Posterior cingulate gyrus (tissue), 11 donors: ENCODE results near the gene NRCAM.
A peak's percentile ranks its signal among the peaks of the same experiment; 100 is the strongest.

Experiments used
- DNase-seq, 10 donors: peaks; one replicate each; pipeline versions ENCODE4 v3.0.0 to v3.0.0-alpha.2; 2020 to 2021; ENCODE audit warnings: mixed read lengths in 3 of 10
- intact Hi-C: fragments of 100-400 bp; cut with DNase I; formaldehyde crosslinking; loops from one replicate; pipeline ENCODE4 v1.15.1; 2023

The NRCAM gene

DNA sequence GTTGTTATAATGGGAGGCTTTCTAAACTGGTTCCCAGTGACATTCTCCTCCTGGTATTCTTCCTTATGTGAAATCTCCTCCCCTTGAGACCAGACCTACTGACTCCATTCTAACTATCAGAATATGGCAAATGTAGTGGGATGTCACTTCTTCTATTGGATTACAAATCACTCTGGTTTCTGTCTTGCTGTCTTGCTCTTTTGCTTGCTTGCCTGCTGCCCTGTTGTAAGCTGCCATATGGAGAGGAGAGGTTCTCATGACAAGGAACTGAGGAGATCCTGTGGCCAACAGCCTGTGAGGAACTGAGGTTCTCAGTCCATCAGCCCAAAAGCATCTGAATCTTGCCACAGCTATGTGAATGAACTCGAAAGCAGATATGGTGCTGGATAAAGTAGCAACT lies 4.7 kb upstream of the NRCAM start:
- DNase-seq = no peak
- intact Hi-C loops = loop anchor here (1.0 kb wide), 1 partner anchor 280 kb away; no protein-coding TSS in a partner anchor

DNA sequence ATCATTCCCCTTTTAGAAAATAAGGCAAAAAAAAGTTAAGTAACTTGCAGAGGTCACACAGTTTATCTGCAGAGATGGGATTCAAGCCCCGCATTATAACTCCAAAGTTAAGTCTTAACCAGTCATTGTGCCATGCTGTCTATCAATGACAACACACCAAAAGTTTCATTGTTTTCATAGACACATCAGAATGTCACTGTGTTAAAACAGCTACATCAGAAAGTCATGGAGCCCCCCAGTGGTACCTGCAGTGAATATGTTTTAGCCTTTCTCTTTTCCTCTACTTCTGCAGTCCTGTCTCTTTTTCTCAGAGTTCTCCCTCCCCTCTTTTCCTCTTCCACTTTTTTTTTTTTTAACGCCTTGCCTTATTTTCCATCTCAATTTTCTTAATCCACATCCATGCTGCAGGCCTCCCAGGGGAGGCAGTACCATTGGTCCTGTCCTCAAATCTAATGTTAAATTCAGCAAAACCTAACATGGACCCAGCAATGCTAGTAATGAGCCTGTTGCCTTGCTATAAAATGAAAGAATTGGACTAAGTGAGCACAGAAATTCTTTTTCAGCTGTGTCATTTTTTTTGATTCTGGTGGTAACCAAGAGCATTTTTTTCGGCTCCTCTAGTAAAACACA lies 3.8 kb upstream of the NRCAM start:
- peak in 2 of 10 donors; percentile 8 to 18 for DNase-seq
- intact Hi-C loops = loop anchor here (1.0 to 10.0 kb wide), 2 partner anchors 55 to 279 kb away; no protein-coding TSS in a partner anchor

DNA sequence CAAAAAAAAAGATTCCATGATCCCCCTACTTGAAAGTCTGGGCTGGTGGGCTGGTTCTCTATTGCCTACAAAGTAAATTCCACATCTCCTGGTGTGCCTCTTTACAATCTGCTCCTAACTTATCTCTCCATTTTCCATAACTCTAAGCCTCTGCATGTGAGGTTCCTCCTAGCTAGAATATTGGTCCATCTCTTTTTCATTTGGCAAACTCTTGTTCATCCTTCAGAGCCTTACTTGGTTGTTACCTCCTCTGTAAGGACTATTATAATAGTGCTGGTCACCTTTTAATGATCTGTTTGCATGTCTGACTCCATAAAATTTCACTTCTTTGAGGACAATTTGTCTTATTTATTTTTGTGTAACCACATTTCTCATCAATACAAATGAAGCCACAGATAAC lies 1.6 kb upstream of the NRCAM start:
- intact Hi-C loops = loop anchor here (10.0 kb wide), 1 partner anchor 53 kb away; no protein-coding TSS in a partner anchor
- DNase-seq = no peak

DNA sequence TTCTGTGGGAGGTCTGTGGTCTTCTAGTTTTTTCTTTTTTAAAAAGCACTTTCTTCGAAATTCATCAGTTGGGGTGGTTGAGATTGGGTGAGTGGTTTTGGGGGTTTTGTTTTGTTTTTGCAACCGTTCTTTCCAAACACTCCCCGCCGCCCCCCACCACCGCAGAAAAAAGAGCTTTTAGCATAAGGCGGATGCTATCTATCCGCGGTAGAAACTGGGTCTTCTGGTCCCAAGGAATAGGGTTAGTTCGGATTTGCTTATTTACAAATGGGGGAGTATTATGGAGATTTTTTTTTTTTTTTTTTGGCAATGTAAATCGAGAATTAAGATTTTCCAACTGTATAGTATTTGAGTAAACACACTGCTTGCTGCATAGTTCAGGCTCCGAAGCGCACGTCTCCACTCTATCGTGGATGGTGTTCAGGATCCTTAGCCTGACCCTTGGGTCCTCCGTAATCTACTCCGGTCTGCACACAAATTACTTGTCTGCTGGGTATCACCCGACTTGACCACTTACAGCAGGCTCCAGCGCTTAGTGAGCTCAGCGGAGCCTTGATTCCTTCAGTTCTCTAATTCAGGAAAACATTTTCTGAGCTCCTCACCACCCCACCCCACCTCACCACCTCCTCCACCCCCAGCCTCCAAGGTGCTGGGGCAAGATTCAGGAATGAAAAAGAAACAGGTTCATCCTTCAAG lies 757 bp upstream of the NRCAM start:
- intact Hi-C loops = loop anchor here (10.0 kb wide), 1 partner anchor 52 kb away; no protein-coding TSS in a partner anchor
- DNase-seq = peak in 1 of 10 donors; percentile 61

DNA sequence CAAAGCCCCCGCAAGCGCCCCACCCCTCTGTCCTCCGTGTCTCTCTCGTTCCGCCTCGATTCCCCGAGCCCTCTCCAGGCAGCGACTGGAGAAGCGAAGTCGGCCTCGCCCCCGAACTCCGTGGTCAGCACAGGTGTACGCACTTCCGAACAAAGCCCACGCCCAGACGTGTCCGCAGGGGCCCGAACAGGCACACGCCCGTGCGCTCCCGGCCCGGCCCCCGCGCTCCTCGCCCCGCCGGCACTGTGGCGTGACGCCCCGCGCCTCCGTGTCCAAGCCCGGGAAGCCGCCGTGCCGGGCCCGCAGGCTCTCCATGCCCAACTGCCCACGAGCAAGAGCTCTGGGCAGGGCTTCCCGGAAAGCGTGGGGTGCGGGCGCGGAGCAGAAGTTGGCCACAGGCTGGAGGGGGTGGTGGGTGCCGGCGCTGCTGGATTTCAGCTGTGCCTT lies 662 bp downstream of the NRCAM start:
- DNase-seq = peak in 7 of 10 donors; percentile 36 to 90 (median 52)
- intact Hi-C loops = loop anchor here (10.0 kb wide), 1 partner anchor 51 kb away; no protein-coding TSS in a partner anchor

DNA sequence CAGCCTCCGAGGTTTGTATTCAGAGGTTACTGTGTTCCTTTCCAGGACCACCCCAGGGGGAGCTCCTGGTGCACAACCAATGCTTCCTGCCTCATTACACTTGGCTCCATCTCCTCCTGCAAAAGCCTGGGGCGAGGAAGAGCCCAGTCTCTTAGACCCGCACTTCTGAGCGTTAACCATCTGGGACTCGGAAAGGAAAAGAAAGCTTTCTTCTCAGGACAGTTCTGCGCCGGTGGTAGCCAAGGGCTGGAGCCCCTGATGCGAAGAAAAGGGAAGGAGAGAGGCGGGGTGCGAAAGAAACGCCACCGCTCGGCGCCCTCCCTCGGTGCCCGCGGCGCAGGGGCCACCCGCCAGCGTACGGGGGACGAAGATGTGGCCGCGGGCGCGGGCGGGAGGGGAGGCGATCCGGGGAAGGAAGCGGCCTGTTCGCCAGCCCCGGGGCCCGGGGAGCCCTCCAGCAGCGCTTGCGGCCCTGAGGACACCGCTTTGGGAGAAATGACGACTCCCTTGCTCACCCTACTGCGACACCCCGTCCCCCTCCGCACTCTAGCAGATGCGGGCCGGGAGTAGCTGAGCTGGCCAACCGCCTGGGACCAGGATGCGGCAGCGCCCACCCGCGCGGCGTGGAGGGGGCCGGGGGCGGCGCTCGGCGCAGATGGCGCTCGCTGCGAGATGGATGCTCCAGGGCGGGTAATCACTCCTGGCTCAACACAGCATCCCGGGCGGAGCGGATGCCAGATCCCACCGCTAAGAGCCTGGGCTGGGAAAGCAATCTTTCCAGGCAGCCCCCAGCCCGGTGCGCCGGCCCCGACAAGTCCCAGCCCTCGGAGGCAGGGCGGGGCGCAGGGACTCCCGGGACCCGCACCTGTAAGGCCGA lies 1.3 kb downstream of the NRCAM start:
- DNase-seq = peak; percentile 30 to 94 (median 62)
- intact Hi-C loops = loop anchor here (10.0 kb wide), 1 partner anchor 50 kb away; no protein-coding TSS in a partner anchor

DNA sequence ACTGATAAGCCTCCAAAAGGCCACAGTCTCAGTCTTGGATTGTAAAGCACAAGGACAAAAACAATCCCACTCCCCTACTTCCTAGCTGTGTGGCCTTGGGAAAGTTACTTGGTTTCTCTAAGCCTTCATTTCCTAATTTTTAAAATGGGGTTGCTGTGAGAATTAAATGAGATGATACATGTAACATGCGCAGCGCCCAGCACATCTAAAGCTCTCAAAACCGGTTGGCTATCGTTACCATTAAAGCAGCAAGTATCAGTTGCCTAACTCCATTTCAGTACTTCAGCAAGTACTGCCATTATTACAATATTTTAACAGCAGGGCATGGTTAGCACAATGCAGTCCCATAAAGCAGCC lies 1.9 kb downstream of the NRCAM start:
- no peak for DNase-seq
- intact Hi-C loops = loop anchor here (10.0 kb wide), 1 partner anchor 49 kb away; no protein-coding TSS in a partner anchor

DNA sequence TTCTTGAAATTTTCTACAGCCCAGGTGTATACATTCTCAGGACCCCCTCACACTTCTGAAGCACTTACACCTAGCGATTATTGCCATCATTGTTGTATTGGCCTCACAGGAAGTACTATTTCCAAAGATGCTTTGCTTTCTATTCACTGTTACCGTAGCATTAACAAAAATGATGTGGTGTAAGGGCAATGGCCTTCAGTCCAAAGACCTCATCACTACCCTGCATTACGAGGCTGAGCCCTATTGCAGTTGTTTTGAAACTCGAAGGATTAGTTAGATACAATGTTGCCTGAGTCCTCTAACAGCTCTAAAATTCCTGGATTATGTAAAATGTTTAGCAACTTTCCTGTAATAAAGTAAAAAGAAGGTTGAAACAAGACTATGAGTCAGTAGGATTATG lies 2.9 kb downstream of the NRCAM start:
- intact Hi-C loops = loop anchor here (2.0 to 10.0 kb wide), 2 partner anchors 43 to 49 kb away; no protein-coding TSS in a partner anchor

DNA sequence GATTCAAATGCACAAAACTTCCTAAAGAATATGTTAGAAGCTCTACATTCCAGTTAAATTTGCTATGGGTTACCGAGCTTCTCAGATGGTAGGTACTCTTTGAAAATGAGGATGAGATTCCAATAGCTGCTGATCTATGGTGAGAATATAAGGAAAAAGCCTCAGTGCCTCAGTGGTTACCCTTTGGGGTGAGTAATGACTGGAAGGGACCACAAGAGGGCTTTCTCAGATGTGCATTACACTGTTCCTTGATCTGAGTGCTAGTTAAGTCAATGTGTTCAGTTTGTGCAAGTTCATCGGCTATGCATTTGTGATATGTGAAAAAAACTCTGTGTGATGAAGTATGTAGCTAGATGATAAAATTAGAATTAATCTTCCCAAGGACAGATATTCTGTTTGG lies 3.5 kb downstream of the NRCAM start:
- no peak for DNase-seq
- intact Hi-C loops = loop anchor here (2.0 to 10.0 kb wide), 2 partner anchors 44 to 48 kb away; no protein-coding TSS in a partner anchor

More for the DNA sequence above, 2.9 kb downstream of the NRCAM start:
- no peak for DNase-seq

DNA sequence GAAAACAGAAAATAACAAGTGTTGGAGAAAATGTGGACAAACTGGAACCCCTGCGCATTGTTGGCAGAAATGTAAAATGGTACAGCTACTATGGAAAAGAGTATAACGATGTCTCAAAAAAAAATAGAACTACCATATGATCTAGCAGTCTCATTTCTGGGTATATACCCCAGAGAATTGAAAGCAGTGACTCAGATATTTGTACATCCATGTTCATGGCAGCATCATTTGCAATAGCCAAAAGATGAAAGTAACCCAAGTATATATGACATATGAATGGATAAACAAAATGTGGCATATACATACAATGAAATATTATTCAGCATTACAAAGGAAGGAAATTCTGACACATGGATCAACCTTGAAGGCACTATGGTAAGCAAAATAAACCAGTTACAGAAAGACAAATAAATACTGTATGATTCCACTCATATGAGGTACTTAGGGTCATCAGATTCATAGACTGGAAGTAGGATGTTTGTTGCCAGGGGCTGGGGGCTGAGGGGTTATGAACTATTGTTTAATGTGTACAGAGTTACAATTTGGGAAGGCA lies 4.9 kb downstream of the NRCAM start:
- intact Hi-C loops = loop anchor here (10.0 kb wide), 1 partner anchor 47 kb away; no protein-coding TSS in a partner anchor
- no peak for DNase-seq

DNA sequence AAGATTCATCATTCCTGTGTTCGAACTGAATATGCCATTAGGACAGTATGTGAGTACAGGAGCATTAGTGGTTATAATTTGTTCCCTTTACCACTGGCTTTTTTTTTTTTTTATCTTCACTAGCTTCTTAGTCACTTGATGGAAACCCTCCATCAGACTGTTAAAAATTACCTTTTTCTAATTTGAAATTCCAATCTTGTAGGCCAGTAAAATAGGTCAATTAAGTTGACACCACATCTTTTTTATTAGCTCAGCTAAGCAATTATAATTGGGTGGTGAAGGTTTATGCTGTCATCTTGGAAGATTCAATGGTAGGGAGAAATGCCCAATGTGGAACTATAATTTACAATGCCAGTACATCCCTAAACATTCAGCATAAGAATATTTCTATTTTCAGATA lies 6.1 kb downstream of the NRCAM start:
- DNase-seq = no peak
- intact Hi-C loops = loop anchor here (10.0 kb wide), 1 partner anchor 45 kb away; no protein-coding TSS in a partner anchor

DNA sequence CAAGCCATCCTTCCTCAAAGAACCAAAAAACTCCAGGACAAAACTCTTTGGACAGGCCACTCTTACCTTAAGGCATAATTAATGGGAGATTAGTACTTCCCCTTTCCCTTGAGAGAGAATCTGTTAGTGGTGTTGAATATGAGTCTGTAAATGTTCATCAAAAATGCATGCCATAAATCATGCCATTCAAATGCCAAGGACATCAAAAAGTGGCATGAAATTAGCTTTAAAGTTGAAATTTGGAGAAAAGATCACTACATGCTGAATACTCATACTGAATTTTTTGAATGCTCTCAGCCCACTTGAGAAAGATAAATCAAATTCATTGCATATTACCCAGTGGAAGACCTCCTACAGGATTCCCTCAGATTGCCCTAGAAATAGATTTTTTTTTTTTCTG lies 6.7 kb downstream of the NRCAM start:
- DNase-seq = no peak
- intact Hi-C loops = no loop called here

DNA sequence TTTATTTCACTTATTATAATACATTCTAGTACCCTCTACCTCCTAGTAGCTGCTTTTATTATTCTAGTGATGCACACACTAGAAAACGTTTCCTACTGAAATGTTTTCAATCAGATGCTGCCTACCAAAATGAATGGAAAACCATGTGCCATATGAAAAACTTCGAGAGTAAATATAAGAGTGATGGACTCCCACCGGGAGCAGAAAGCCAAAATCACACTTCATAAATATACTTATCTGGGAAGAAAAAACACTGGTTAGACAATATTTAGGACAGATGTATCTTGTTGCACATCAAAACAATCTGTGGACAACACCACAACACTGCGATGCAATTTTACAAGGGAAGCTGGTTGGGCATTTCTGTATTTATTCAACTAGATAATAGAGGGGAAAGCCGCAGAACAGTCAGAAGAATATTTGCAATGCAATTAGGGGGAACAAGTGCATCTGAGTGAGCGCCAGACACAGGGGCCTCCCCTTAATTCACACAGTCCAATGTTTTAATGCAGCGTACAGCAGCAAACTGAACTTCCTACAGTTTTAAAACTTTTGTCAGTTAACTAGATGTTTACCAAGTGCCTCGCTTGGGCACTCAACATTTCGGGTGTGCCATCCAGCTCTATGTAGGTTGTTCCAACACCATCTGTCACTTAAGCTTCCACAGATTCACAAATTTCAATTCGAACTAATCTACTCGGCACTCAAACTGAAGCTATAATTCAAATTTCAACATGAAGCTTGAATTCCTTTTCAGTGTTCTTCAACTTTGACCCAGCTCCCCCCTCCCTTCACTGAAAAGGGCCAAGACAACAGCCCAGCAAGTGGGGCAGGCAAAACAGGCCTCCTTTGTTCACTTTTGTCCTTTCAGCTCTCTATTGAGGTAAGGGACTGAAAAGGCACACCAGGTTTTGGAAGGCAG lies 7.4 kb downstream of the NRCAM start:
- DNase-seq = peak in 1 of 10 donors; percentile 41
- intact Hi-C loops = no loop called here

DNA sequence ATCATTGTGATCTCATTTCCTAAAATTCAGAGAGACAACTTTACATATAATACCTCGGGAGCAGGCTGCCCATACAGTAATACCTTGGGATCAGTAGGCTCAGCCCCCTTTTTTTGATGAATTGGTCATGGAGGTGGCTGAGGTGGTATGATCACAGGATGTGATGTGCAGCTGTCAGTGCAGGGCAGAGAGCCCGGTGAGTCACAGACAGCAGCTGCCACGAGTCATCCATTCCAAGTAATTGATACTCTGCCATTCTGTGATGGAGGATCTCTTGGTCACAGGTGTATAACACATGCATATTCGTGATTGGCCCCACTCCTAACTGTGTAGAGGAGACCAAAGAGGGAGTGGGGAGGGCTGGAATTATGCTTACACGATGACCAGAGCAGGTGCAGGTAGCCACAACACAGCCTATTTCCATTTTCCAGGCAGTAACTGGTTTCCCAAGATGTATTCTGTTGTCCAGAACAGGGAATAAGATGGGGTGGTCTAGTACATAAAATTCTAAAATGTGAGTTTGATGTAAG lies 14.1 kb downstream of the NRCAM start:
- DNase-seq = no peak
- intact Hi-C loops = no loop called here

DNA sequence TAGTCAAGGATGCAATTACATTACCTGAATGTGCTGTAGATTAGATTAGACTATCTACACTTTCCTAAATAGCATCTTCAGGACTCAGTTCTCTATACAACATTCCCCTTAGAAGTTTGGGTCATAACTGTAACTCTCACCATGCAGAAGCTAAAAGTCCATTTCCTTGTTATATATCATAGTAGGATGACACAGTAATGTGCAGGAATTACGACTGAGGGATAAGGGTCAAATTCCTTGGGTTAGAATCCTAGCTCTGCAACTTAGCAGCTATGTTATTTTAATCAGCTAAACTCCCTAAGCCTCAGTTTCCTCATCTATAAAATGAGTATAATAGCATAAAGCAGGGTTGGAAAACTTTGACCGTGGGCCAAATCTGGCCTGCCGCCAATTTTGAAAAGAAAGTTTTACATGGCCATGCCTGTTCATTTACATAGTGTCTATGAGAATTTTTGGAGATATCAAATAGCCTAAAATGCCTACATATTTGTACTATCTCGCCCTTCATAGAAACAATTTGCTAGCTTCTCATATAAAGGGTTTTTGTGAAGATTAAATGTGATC lies 14.8 kb downstream of the NRCAM start:
- intact Hi-C loops = no loop called here
- DNase-seq = no peak

DNA sequence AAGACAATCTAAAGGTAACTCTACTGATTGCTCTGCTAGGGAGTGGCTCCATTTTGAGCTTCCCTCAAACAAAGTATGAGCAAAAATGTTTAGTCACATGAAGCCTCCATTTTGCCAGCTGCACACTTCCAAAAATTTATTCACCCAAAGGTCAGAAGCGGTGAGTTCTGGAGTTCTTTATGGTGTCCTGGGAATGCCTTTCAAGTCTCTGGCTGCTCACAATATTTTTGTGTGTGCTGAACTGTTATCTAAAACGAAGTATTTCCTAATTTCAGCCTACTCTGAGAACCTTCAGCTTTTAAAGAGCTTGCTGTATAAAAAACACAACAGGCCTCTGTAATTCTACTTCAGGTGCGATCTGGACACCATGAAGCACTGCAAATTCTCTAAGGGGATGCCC lies 15.6 kb downstream of the NRCAM start:
- intact Hi-C loops = no loop called here
- DNase-seq = no peak

DNA sequence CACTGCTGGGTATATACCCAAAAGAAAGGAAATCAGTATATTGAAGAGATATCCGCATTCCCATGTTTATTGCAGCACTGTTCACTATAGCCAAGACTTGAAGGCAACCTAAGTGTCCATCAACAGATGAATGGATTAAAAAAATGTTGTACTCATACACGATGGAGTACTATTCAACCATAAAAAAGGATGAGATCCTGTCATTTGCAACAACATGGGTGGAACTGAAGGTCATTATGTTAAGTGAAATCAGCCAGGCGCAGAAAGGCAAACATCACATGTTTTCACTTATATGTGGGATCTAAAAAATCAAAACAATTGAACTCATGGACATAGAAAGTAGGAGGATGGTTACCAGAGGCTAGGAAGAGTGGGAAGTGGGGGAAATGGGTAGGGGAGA lies 19.3 kb downstream of the NRCAM start:
- intact Hi-C loops = no loop called here
- DNase-seq = no peak

DNA sequence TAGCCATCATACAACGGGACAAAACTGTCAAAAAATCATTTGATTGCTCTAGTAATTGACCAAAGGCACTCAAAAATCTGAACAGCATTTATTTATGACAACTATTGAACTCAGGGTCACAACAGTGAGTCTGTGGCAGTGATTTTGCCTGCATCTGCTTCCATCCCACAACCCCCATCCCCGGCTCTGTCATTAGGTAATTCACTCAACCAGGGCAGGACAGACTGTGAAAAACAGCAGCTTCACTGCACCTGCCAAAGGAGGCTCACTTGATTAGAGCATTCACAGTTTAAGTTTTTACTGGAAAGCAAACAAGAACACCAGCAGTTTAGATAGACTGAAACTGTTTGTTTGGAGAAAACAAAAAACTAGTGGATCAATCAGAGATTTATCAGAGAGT lies 22.2 kb downstream of the NRCAM start:
- DNase-seq = no peak
- intact Hi-C loops = no loop called here

DNA sequence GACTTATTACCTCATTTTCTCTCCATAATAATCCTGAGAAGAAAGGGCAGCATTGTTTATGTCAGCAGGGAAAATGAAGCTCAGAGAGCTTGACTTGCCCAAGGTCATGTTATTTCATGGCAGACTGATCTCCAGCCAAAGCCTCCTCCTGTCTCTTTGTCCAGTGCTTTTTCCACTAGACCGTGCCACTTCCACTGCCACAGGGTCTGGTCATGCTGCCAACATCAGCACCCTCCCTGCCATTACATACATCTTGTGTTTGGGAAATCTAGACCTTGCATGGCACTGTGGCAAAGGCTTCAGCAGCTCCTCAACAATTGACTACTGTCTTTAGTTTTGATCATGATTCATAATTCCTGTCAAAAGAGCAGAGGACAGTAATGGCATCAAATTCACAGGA lies 25.1 kb downstream of the NRCAM start:
- DNase-seq = no peak
- intact Hi-C loops = no loop called here
